Osteoblast (primary cell): Measurements from ENCODE around the gene ARFGEF2. TPM values are rescaled to one million over a fixed set of nuclear protein-coding genes. Genes with fewer than 3 reads are reported as not detected.
A peak's percentile ranks its signal among the peaks of the same experiment; 100 is the strongest.

Experiments used
- DNase-seq: peaks from one replicate; pipeline ENCODE4 v3.0.0; 2011; ENCODE audit warnings: low spot score, mixed read lengths; ENCODE audit not compliant: insufficient read length; ENCODE audit errors: missing footprints
- H2AFZ ChIP-seq: 2 replicates; pipeline ENCODE4 v1.6.0; 2011; ENCODE audit warnings: mild to moderate bottlenecking, low read length
- H3K27ac ChIP-seq: 2 replicates; pipeline ENCODE4 v1.5.1; 2011; ENCODE audit warnings: mild to moderate bottlenecking, low read depth, low read length, moderate library complexity
- H3K27me3 ChIP-seq: 2 replicates; pipeline ENCODE4 v1.6.0; 2012; ENCODE audit warnings: mild to moderate bottlenecking, control low read depth, inconsistent platforms, low read length, moderate library complexity; ENCODE audit not compliant: insufficient read depth
- H3K36me3 ChIP-seq: 2 replicates; pipeline ENCODE4 v1.5.1; 2011; ENCODE audit warnings: mild to moderate bottlenecking, low read length, control low read depth, moderate library complexity; ENCODE audit not compliant: insufficient read depth
- H3K4me1 ChIP-seq: 2 replicates; pipeline ENCODE4 v1.5.1; 2011; ENCODE audit warnings: mild to moderate bottlenecking, low read length, control low read depth, moderate library complexity; ENCODE audit not compliant: insufficient read depth
- H3K4me2 ChIP-seq: 2 replicates; pipeline ENCODE4 v1.6.0; 2011; ENCODE audit warnings: mild to moderate bottlenecking, low read length; ENCODE audit not compliant: insufficient read depth
- H3K4me3 ChIP-seq: fragments of 200-600 bp; sonication (generic); 3 replicates; pipeline ENCODE4 v1.5.1; 2012; ENCODE audit warnings: mild to moderate bottlenecking, low read length, inconsistent platforms; ENCODE audit not compliant: insufficient read depth
- H3K79me2 ChIP-seq: 2 replicates; pipeline ENCODE4 v1.6.0; 2012; ENCODE audit warnings: mild to moderate bottlenecking, low read length, control low read depth, inconsistent platforms; ENCODE audit not compliant: insufficient read depth
- H3K9me3 ChIP-seq: 2 replicates; pipeline ENCODE4 v1.5.1; 2011; ENCODE audit warnings: low read depth, low read length, control low read depth
- H4K20me1 ChIP-seq: 2 replicates; pipeline ENCODE4 v1.6.0; 2012; ENCODE audit warnings: mild to moderate bottlenecking, low read length, control low read depth; ENCODE audit not compliant: insufficient read depth
- total RNA-seq: library from RNA; depleted of rRNA; stranded (reverse); fragments of >200 nt; gene quantifications from 2 replicates; pipeline ENCODE4 v1.2.3, GENCODE V29; 2012
- TF ChIP-seq, protein P1 (sequence below): IDR thresholded peaks from 2 replicates; pipeline ENCODE4 v1.5.1; 2011; ENCODE audit warnings: mild to moderate bottlenecking, low read depth, low read length, moderate library complexity; ENCODE audit errors: extremely low read depth

The ARFGEF2 gene
- 42.0 and 47.7 TPM in 2 replicates for total RNA-seq

- H3K79me2 ChIP-seq = peaks cover 57% of the 10 kb centered on the region
- peak within 1 kb of the TSS; percentile 98 for H3K4me2 ChIP-seq
- H3K4me1 ChIP-seq = peaks cover 27% of the 10 kb centered on the region
- peak within 1 kb of the TSS; percentile 98 for H2AFZ ChIP-seq
- TF ChIP-seq, protein P1, sequence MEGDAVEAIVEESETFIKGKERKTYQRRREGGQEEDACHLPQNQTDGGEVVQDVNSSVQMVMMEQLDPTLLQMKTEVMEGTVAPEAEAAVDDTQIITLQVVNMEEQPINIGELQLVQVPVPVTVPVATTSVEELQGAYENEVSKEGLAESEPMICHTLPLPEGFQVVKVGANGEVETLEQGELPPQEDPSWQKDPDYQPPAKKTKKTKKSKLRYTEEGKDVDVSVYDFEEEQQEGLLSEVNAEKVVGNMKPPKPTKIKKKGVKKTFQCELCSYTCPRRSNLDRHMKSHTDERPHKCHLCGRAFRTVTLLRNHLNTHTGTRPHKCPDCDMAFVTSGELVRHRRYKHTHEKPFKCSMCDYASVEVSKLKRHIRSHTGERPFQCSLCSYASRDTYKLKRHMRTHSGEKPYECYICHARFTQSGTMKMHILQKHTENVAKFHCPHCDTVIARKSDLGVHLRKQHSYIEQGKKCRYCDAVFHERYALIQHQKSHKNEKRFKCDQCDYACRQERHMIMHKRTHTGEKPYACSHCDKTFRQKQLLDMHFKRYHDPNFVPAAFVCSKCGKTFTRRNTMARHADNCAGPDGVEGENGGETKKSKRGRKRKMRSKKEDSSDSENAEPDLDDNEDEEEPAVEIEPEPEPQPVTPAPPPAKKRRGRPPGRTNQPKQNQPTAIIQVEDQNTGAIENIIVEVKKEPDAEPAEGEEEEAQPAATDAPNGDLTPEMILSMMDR = no peak
- no peaks in the 10 kb centered on the region for H3K36me3 ChIP-seq
- peaks cover 18% of the 10 kb centered on the region for H4K20me1 ChIP-seq
- peak within 1 kb of the TSS; percentile 95 for H3K27ac ChIP-seq
- DNase-seq = peak; percentile 98
- peaks cover 4% of the 10 kb centered on the region for H3K27me3 ChIP-seq
- H3K9me3 ChIP-seq = no peaks in the 10 kb centered on the region
- peak within 1 kb of the TSS; percentile 98 for H3K4me3 ChIP-seq
These were observed at the start of gene ARFGEF2 for GRCh38 chr20:48921168-48921882. TSS of gene ARFGEF2 (plus strand) at chr20:48921711. CDS start at chr20:48921890, 179 bp downstream.

DNA sequence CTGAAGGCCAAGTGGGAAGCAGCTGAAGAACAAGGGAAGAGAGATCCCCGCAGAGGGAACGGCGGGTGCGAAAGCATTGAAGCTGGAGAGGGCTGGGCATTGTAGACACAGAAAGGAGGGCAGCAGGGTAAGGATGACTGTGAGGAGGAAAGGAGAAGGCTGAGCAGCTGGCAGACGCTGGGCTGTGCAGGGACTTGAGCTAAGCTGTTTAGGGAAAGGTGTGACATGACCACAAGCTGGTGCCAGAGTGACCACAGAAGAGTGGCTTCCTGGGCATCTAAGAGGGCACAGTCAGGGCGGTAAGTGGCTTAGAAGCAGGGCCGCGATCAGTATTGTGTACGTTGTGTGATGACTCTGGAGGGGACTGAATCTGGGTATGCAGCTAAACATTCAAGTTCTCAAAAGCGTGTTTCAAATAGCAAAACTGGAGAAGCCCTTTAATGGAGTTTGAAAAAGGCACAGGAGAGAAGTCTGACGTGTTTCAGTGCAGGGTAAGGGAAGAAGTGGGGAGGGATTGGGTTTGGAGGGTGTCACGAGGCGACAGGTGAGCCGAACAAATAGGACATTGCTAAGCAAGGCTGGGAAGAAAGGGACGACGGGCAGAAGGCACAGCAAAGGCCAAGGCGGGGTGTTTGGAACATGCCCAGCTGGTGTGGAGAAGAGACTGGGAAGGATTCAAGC, 46.1 kb upstream of the ARFGEF2 start:
- no peaks in the 10 kb centered on the region for H3K79me2 ChIP-seq
- H3K4me3 ChIP-seq = no peak overlapping the region
- H3K27ac ChIP-seq = no peak overlapping the region
- no peak for DNase-seq
- H3K4me2 ChIP-seq = no peak overlapping the region
- TF ChIP-seq, protein P1 = no peak
- no peaks in the 10 kb centered on the region for H3K4me1 ChIP-seq
- H3K27me3 ChIP-seq = no peaks in the 10 kb centered on the region
- no peak overlapping the region for H2AFZ ChIP-seq
- no peaks in the 10 kb centered on the region for H3K36me3 ChIP-seq
- no peaks in the 10 kb centered on the region for H4K20me1 ChIP-seq
- H3K9me3 ChIP-seq = no peaks in the 10 kb centered on the region

GRCh38 chr20:48875914-48876240, 45.6 kb upstream of the ARFGEF2 start:
- no peaks in the 10 kb centered on the region for H4K20me1 ChIP-seq
- TF ChIP-seq, protein P1 = no peak
- H3K27ac ChIP-seq = no peak overlapping the region
- H2AFZ ChIP-seq = peak overlapping the region; percentile 36
- DNase-seq = peak; percentile 89
- no peaks in the 10 kb centered on the region for H3K27me3 ChIP-seq
- H3K79me2 ChIP-seq = no peaks in the 10 kb centered on the region
- no peaks in the 10 kb centered on the region for H3K4me1 ChIP-seq
- H3K4me3 ChIP-seq = no peak overlapping the region
- no peak overlapping the region for H3K4me2 ChIP-seq
- H3K9me3 ChIP-seq = no peaks in the 10 kb centered on the region
- no peaks in the 10 kb centered on the region for H3K36me3 ChIP-seq

DNA sequence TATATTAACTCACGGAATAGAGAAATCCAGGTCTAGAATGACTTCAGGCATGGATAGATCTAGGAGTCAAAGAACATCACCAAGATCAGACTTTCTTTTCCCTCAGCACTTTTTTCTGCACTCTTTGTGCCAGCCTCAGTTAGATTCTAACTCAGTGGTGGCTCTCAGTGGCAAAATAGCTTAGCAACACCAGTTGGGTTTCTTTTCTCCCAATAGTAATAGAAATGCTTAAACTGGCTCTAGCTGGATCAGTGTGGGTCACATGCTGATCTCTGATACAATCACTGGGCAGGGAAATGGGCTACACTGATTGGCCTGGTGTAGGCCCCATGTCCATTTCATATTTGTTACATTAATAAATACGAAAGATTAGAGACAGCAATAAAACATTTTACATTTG, 44.2 kb upstream of the ARFGEF2 start:
- no peaks in the 10 kb centered on the region for H3K36me3 ChIP-seq
- H2AFZ ChIP-seq = no peak overlapping the region
- no peak overlapping the region for H3K4me3 ChIP-seq
- TF ChIP-seq, protein P1 = no peak
- H3K4me2 ChIP-seq = no peak overlapping the region
- no peaks in the 10 kb centered on the region for H3K4me1 ChIP-seq
- no peak for DNase-seq
- H4K20me1 ChIP-seq = no peaks in the 10 kb centered on the region
- H3K27me3 ChIP-seq = no peaks in the 10 kb centered on the region
- H3K27ac ChIP-seq = no peak overlapping the region
- H3K9me3 ChIP-seq = no peaks in the 10 kb centered on the region
- H3K79me2 ChIP-seq = no peaks in the 10 kb centered on the region
